Measurements from ENCODE around the gene DGKQ. TPM values are rescaled to one million over a fixed set of nuclear protein-coding genes. Genes with fewer than 3 reads are reported as not detected.
"Not testable (repeated sequence)": the region's sequence is repeated elsewhere in the genome, so short reads cannot be mapped to it uniquely, and the experiment has no call there.

DGKQ gene
- total RNA-seq, 1 donor from 2014 or later, result 5.1 TPM

DNA sequence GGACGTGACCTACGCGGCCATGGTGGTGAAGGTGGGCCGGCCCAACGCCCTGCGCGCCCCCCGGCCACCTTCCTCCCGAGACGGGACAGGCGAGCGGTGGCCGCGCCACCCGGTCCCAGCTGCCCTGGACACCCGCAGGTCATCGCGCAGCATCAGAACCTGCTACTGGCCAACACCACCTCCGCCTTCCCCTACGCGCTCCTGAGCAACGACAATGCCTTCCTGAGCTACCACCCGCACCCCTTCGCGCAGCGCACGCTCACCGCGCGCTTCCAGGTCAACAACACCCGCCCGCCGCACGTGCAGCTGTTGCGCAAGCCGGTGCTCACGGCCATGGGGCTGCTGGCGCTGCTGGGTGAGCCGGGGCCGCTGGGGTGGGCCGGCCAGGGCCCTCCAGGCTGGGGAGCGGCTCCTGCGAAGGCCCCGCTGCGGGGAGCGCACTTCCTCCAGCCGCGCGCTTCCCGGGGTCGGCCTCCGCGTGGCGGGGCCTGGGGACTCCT lies 28.8 kb upstream of the DGKQ start:
- peaks cover 36% of the 10 kb centered on the region for H4K20me1 ChIP-seq (ENCODE audit: low read depth)
- Mint-ChIP-seq H3K9me3 (peaks cover 10% of the 10 kb centered on the region), H3K4me1 (peaks cover 6% of the 10 kb centered on the region), H3K36me3 (peaks cover 4% of the 10 kb centered on the region), H3K4me3 (peak overlapping the region; percentile 65), H3K27ac (no peak overlapping the region), H3K27me3 (ENCODE audit: insufficient read depth, low read depth) (peaks cover 56% of the 10 kb centered on the region)
- H3K4me1 ChIP-seq, result peaks cover 9% of the 10 kb centered on the region
- H3K9ac ChIP-seq, result no peak overlapping the region
- TF ChIP-seq, protein P1, sequence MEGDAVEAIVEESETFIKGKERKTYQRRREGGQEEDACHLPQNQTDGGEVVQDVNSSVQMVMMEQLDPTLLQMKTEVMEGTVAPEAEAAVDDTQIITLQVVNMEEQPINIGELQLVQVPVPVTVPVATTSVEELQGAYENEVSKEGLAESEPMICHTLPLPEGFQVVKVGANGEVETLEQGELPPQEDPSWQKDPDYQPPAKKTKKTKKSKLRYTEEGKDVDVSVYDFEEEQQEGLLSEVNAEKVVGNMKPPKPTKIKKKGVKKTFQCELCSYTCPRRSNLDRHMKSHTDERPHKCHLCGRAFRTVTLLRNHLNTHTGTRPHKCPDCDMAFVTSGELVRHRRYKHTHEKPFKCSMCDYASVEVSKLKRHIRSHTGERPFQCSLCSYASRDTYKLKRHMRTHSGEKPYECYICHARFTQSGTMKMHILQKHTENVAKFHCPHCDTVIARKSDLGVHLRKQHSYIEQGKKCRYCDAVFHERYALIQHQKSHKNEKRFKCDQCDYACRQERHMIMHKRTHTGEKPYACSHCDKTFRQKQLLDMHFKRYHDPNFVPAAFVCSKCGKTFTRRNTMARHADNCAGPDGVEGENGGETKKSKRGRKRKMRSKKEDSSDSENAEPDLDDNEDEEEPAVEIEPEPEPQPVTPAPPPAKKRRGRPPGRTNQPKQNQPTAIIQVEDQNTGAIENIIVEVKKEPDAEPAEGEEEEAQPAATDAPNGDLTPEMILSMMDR (IDR thresholded peaks at IDR 0.05), result no peak
- peak; percentile 100 for TF ChIP-seq EZH2 (IDR thresholded peaks at IDR 0.05)
- TF ChIP-seq EZH2phosphoT487 (IDR thresholded peaks at IDR 0.05), result peak; percentile 98
- H3K4me3 ChIP-seq, result peak overlapping the region; percentile 40
- no peak overlapping the region for H2AFZ ChIP-seq (replicated peaks)
- H3K79me2 ChIP-seq (ENCODE audit: low read depth), result no peaks in the 10 kb centered on the region
- H3K27me3 ChIP-seq, result peaks cover 100% of the 10 kb centered on the region
- H3K36me3 ChIP-seq, result no peaks in the 10 kb centered on the region
- H3K4me2 ChIP-seq, result peak overlapping the region; percentile 72
- H3F3A ChIP-seq (ENCODE audit: low read depth), result no peaks in the 10 kb centered on the region
- no peak overlapping the region for H3K27ac ChIP-seq
- peak; percentile 59 for DNase-seq (ENCODE audit: low spot score)
- H3K9me3 ChIP-seq (ENCODE audit: low read depth), result no peaks in the 10 kb centered on the region

DNA sequence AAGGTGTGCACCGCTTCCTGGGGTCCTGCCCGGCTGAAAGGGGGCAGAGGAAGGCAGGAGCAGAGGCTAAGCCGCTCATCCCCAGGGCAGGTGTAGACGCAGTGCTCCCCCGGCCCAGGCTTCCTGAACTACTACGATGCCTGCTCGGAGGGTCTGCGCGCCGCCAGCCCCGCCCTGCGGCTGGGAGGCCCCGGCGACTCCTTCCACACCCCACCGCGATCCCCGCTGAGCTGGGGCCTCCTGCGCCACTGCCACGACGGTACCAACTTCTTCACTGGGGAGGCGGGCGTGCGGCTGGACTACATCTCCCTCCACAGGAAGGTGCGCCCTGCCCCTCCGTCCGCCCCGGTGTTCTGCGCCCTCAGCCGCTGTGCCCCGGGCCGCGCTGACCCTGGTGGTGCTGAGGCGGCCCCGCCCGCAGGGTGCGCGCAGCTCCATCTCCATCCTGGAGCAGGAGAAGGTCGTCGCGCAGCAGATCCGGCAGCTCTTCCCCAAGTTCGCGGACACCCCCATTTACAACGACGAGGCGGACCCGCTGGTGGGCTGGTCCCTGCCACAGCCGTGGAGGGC lies 28.3 kb upstream of the DGKQ start:
- peak overlapping the region; percentile 72 for H3K4me2 ChIP-seq
- DNase-seq (ENCODE audit: low spot score), result no peak

DNA sequence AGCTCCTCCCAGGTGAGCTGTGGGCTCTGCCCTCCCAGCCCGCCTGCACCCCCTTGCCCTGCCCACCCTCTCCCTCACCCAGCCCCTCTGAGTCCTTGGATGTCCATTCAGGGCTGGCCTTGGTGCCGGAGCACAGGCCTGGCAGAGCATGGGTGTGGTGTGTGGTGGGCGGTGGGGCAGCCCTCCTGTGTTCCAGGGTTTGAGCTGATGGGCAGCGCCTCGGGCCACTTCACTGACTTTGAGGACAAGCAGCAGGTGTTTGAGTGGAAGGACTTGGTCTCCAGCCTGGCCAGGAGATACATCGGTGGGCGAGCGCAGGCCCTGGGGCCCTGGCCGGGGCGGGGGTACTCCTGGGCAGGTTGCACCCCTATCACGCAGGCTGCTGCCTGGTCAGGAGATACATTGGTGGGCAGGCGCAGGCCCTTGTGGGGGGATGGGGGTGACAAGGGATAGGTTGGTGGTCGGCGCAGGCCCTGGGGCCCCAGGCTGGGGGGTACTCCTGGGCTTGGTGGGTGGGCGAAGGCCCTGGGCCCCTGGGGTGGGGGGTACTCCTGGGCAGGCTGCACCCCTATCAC lies 27.4 kb upstream of the DGKQ start:
- Histone ChIP-seq H3K4me2 (no peak overlapping the region), H3F3A (ENCODE audit: low read depth) (no peaks in the 10 kb centered on the region), H3K79me2 (ENCODE audit: low read depth) (no peaks in the 10 kb centered on the region), H3K36me3 (no peaks in the 10 kb centered on the region), H3K4me1 (peaks cover 9% of the 10 kb centered on the region), H3K9me3 (ENCODE audit: low read depth) (no peaks in the 10 kb centered on the region), H3K4me3 (no peak overlapping the region), H2AFZ (replicated peaks) (no peak overlapping the region), H4K20me1 (ENCODE audit: low read depth) (peaks cover 46% of the 10 kb centered on the region), H3K9ac (no peak overlapping the region), H3K27me3 (peaks cover 100% of the 10 kb centered on the region), H3K27ac (no peak overlapping the region)
- Mint-ChIP-seq H3K4me1 (peaks cover 9% of the 10 kb centered on the region), H3K27me3 (ENCODE audit: insufficient read depth, low read depth) (peaks cover 51% of the 10 kb centered on the region), H3K27ac (no peak overlapping the region), H3K36me3 (peaks cover 2% of the 10 kb centered on the region), H3K9me3 (peaks cover 4% of the 10 kb centered on the region), H3K4me3 (no peak overlapping the region)
- no peak for DNase-seq (ENCODE audit: low spot score)
- TF ChIP-seq, protein P1 (IDR thresholded peaks at IDR 0.05), result no peak
- TF ChIP-seq EZH2 (IDR thresholded peaks at IDR 0.05) (no peak), EZH2phosphoT487 (IDR thresholded peaks at IDR 0.05) (no peak)

More for the DNA sequence above, 28.3 kb upstream of the DGKQ start:
- H3K27ac ChIP-seq, result no peak overlapping the region
- peaks cover 9% of the 10 kb centered on the region for H3K4me1 Mint-ChIP-seq
- peaks cover 9% of the 10 kb centered on the region for H3K4me1 ChIP-seq
- peak overlapping the region; percentile 64 for H3K4me3 Mint-ChIP-seq
- H3K9ac ChIP-seq, result no peak overlapping the region
- H2AFZ ChIP-seq (replicated peaks), result no peak overlapping the region
- H3K9me3 ChIP-seq (ENCODE audit: low read depth), result no peaks in the 10 kb centered on the region
- H3K36me3 Mint-ChIP-seq, result peaks cover 2% of the 10 kb centered on the region
- H3K4me3 ChIP-seq, result no peak overlapping the region
- no peaks in the 10 kb centered on the region for H3K79me2 ChIP-seq (ENCODE audit: low read depth)
- H3K27me3 Mint-ChIP-seq (ENCODE audit: insufficient read depth, low read depth), result peaks cover 55% of the 10 kb centered on the region
- H3K36me3 ChIP-seq, result no peaks in the 10 kb centered on the region
- no peak for TF ChIP-seq EZH2 (IDR thresholded peaks at IDR 0.05)
- peaks cover 100% of the 10 kb centered on the region for H3K27me3 ChIP-seq
- H3K27ac Mint-ChIP-seq, result no peak overlapping the region
- H3K9me3 Mint-ChIP-seq, result peaks cover 6% of the 10 kb centered on the region
- H4K20me1 ChIP-seq (ENCODE audit: low read depth), result peaks cover 40% of the 10 kb centered on the region
- H3F3A ChIP-seq (ENCODE audit: low read depth), result no peaks in the 10 kb centered on the region

DNA sequence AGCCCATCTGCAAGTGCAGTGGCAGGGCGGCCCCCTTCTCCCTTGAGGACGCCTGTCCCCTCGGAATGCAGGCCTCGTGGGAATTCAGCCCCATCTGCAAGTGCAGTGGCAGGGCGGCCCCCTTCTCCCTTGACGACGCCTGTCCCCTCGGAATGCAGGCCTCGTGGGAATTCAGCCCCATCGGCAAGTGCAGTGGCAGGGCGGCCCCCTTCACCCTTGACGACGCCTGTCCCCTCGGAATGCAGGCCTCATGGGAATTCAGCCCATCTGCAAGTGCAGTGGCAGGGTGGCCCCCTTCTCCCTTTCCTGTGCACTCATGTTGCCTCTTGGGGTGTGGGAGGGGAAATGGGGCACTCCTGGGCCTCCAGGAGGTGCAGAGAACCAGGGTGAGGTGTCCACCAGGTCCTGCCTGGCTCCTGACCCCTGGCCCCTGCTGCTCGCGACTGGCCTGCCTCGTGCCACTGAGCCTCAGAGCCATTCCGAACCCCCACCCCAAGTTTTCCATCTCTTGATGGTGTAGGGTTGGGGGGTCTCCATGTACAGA lies 26.6 kb upstream of the DGKQ start:
- no peak for DNase-seq (ENCODE audit: low spot score)
- Mint-ChIP-seq H3K4me1 (peaks cover 9% of the 10 kb centered on the region), H3K9me3 (peaks cover 4% of the 10 kb centered on the region), H3K36me3 (peaks cover 2% of the 10 kb centered on the region), H3K27ac (no peak overlapping the region), H3K4me3 (no peak overlapping the region), H3K27me3 (ENCODE audit: insufficient read depth, low read depth) (peaks cover 49% of the 10 kb centered on the region)
- TF ChIP-seq EZH2 (IDR thresholded peaks at IDR 0.05) (no peak), EZH2phosphoT487 (IDR thresholded peaks at IDR 0.05) (no peak)
- TF ChIP-seq, protein P1 (IDR thresholded peaks at IDR 0.05), result no peak
- H3K36me3 ChIP-seq, result no peaks in the 10 kb centered on the region
- H3K27me3 ChIP-seq, result peaks cover 100% of the 10 kb centered on the region
- H2AFZ ChIP-seq (replicated peaks), result no peak overlapping the region
- no peaks in the 10 kb centered on the region for H3F3A ChIP-seq (ENCODE audit: low read depth)
- no peaks in the 10 kb centered on the region for H3K9me3 ChIP-seq (ENCODE audit: low read depth)
- peaks cover 46% of the 10 kb centered on the region for H4K20me1 ChIP-seq (ENCODE audit: low read depth)
- H3K4me1 ChIP-seq, result peaks cover 9% of the 10 kb centered on the region
- H3K79me2 ChIP-seq (ENCODE audit: low read depth), result no peaks in the 10 kb centered on the region
- no peak overlapping the region for H3K9ac ChIP-seq
- H3K4me2 ChIP-seq, result no peak overlapping the region
- H3K4me3 ChIP-seq, result no peak overlapping the region
- no peak overlapping the region for H3K27ac ChIP-seq

DNA sequence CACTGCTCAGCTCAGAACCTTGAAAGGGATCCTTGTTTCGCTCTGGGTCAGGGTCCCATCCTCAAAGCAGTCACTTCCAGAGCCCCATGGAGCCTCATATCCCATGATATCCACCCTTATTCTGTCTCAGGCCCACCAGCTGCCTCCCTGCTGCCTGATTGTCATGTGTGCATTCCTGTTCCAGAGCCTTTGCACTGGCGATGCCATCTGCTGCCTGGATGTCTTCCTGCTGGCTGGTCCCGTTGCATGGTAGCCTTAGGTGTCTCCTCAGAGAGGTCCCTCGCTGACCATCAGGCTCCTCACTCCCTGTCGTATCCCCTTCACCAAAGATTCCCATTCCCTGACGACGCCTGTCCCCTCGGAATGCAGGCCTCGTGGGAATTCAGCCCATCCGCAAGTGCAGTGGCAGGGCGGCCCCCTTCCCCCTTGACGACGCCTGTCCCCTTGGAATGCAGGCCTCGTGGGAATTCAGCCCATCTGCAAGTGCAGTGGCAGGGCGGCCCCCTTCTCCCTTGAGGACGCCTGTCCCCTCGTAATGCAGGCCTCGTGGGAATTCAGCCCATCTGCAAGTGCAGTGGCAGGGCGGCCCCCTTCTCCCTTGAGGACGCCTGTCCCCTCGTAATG lies 26.0 kb upstream of the DGKQ start:
- not testable (repeated sequence) for H3K79me2 ChIP-seq (ENCODE audit: low read depth); H3K9me3 Mint-ChIP-seq; H3K9me3 ChIP-seq (ENCODE audit: low read depth); H2AFZ ChIP-seq (replicated peaks); H3K36me3 ChIP-seq; H3K4me1 Mint-ChIP-seq; H3K4me2 ChIP-seq; DNase-seq (ENCODE audit: low spot score); H3F3A ChIP-seq (ENCODE audit: low read depth); H3K4me1 ChIP-seq; H3K36me3 Mint-ChIP-seq; H3K4me3 ChIP-seq; H3K9ac ChIP-seq; H3K27ac ChIP-seq
- H4K20me1 ChIP-seq (ENCODE audit: low read depth), result peaks cover 46% of the 10 kb centered on the region
- Mint-ChIP-seq H3K4me3 (peak overlapping the region; percentile 71), H3K27ac (peak overlapping the region; percentile 27), H3K27me3 (ENCODE audit: insufficient read depth, low read depth) (peaks cover 44% of the 10 kb centered on the region)
- H3K27me3 ChIP-seq, result peaks cover 95% of the 10 kb centered on the region
